Amygdala (tissue), 56 donors: ENCODE results near the gene PCDHA7.
"Not testable (repeated sequence)": the region's sequence is repeated elsewhere in the genome, so short reads cannot be mapped to it uniquely, and the experiment has no call there.

Experiments used
- DNase-seq, 56 donors: peaks; one replicate each; lab custom pipeline; 2025; lab: John Stamatoyannopoulos, UW

The PCDHA7 gene

GRCh38 chr5:140855772-140856674 is 22.0 kb downstream of the PCDHA7 start, which contains the start of gene PCDHA10:
Gene PCDHA10 (plus strand): TSS chr5:140855897. CDS start chr5:140856049, 152 bp downstream.
- peak in 3 of 56 donors; percentile 16 to 38 (median 20) for DNase-seq

GRCh38 chr5:140857177-140857986 is 23.3 kb downstream of the PCDHA7 start:
- no peak for DNase-seq

GRCh38 chr5:140857987-140858240 is 23.8 kb downstream of the PCDHA7 start:
- DNase-seq, result no peak

GRCh38 chr5:140862441-140863295 is 28.6 kb downstream of the PCDHA7 start:
- no peak for DNase-seq

GRCh38 chr5:140868721-140869554 is 34.9 kb downstream of the PCDHA7 start, which contains the start of gene PCDHA11:
Gene PCDHA11 (plus strand): TSS chr5:140868957. CDS start chr5:140869104, 147 bp downstream.
- DNase-seq, result peak in 2 of 56 donors; percentile 17 to 44

- no peak for DNase-seq
Observed at GRCh38 chr5:140869555-140869886, 35.5 kb downstream of the PCDHA7 start.

- DNase-seq, result no peak
Observed at GRCh38 chr5:140870221-140871201, 36.4 kb downstream of the PCDHA7 start.

GRCh38 chr5:140875085-140876065 is 41.3 kb downstream of the PCDHA7 start, which contains the start of gene PCDHA12:
Gene PCDHA12 (plus strand): TSS chr5:140875308. CDS start chr5:140875473, 165 bp downstream.
- DNase-seq, result no peak

GRCh38 chr5:140876541-140877261 is 42.6 kb downstream of the PCDHA7 start:
- not testable (repeated sequence) for DNase-seq

- no peak for DNase-seq
Observed at GRCh38 chr5:140877262-140877581, 43.2 kb downstream of the PCDHA7 start.

GRCh38 chr5:140881889-140882590 is 48.0 kb downstream of the PCDHA7 start, which contains the start of gene PCDHA13:
Gene PCDHA13 (plus strand): TSS chr5:140882124. CDS start chr5:140882269, 145 bp downstream.
- DNase-seq, result peak in 3 of 56 donors; percentile 14 to 40 (median 19)

GRCh38 chr5:140882591-140882899 is 48.5 kb downstream of the PCDHA7 start:
- peak in 3 of 56 donors; percentile 7 to 22 (median 18) for DNase-seq

- no peak for DNase-seq
Observed at GRCh38 chr5:140883373-140883772, 49.3 kb downstream of the PCDHA7 start.

GRCh38 chr5:140883927-140884697 is 50.0 kb downstream of the PCDHA7 start:
- DNase-seq, result no peak
